K562 (cell line): Measurements from ENCODE around the gene TMEM132C. TPM values are rescaled to one million over a fixed set of nuclear protein-coding genes. Genes with fewer than 3 reads are reported as not detected.

Experiments used
- ATAC-seq: fragments of 200-7000 bp; cut with Tn5 transposase; 3 replicates; pipeline ENCODE4 v1.9.1; 2020; ENCODE audit warnings: moderate library complexity
- BruUV-seq: library from RNA; stranded (reverse); fragments of 400-500 nt; replicated peaks from 2 replicates; lab custom pipeline; 2021; lab: Mats Ljungman, UMichigan
- CTCF ChIA-PET: fragments of 300-600 bp; formaldehyde crosslinking; extraction: SDS; loops from one replicate; lab custom pipeline; 2021; ENCODE audit warnings: low intra/inter-chr PET ratio; lab: Yijun Ruan, JAX
- POLR2A ChIA-PET: fragments of 300-600, 350-650 bp; sonication (Branson Sonifier 250); formaldehyde crosslinking; extraction: SDS; loops from one replicate; lab custom pipeline; 2021; ENCODE audit warnings: antibody characterized with exemption, inconsistent platforms; lab: Yijun Ruan, JAX
- DNase-seq, 4 experiments: peaks; one replicate each; pipeline versions ENCODE4 v3.0.0 to v3.0.0-alpha.2; 2011 to 2018; ENCODE audit warnings: low spot score in 3 of 4, mixed read lengths in 3 of 4; ENCODE audit errors: extremely low read depth in 1 of 4
- FAIRE-seq: peaks from 2 replicates; lab custom pipeline; 2011; peaks lifted over from hg19 to GRCh38; lab: Jason Lieb, UNC
- H2AFZ ChIP-seq: 2 replicates; pipeline ENCODE4 v1.6.0; 2011; ENCODE audit warnings: low read depth, low read length, control low read depth, inconsistent platforms
- H3K27ac ChIP-seq: fragments of 200-600 bp; 3 replicates; pipeline ENCODE4 v1.8.0; 2011; ENCODE audit warnings: low read depth, mild to moderate bottlenecking, control low read depth, inconsistent platforms, low read length, moderate library complexity, mixed read lengths; ENCODE audit errors: extremely low read depth
- H3K27me3 ChIP-seq, 2 experiments: fragments of 300-600 bp in 1 of 2; 2 replicates in 1 of 2; 3 replicates in 1 of 2; pipeline versions ENCODE4 v1.6.0 to v1.8.0; 2011; ENCODE audit warnings: inconsistent platforms in 2 of 2, low read length in 2 of 2, mild to moderate bottlenecking in 1 of 2, mixed read lengths in 1 of 2, moderate library complexity in 1 of 2; ENCODE audit not compliant: control insufficient read depth in 2 of 2, insufficient read depth in 2 of 2
- H3K36me3 ChIP-seq: fragments of 300-600 bp; 3 replicates; pipeline ENCODE4 v1.8.0; 2011; ENCODE audit warnings: mild to moderate bottlenecking, low read length, inconsistent platforms; ENCODE audit not compliant: control insufficient read depth, insufficient read depth
- H3K4me1 ChIP-seq, 2 experiments: fragments of 200-600 bp in 1 of 2; replicated peaks in 1 of 2; 2 replicates in 1 of 2; 3 replicates in 1 of 2; pipeline versions ENCODE4 v1.5.1 to v1.8.0; 2011; ENCODE audit warnings: inconsistent platforms in 2 of 2, low read length in 2 of 2, mild to moderate bottlenecking in 1 of 2, mixed read lengths in 1 of 2, moderate library complexity in 1 of 2; ENCODE audit not compliant: control insufficient read depth in 2 of 2, insufficient read depth in 2 of 2
- H3K4me2 ChIP-seq: 2 replicates; pipeline ENCODE4 v1.6.1; 2011; ENCODE audit warnings: low read length, control low read depth, inconsistent platforms, mixed read lengths; ENCODE audit not compliant: insufficient read depth
- H3K4me3 ChIP-seq: fragments of 200-600 bp; sonication (generic), shearing (Covaris generic); 2 replicates; pipeline ENCODE4 v1.5.1; 2016; ENCODE audit warnings: control low read depth, inconsistent platforms
- H3K79me2 ChIP-seq: fragments of 200-600 bp; 3 replicates; pipeline ENCODE4 v1.8.0; 2011; ENCODE audit warnings: low read length, inconsistent platforms; ENCODE audit not compliant: control insufficient read depth, insufficient read depth
- H3K9ac ChIP-seq, 2 experiments: 2 replicates each; pipeline versions ENCODE4 v1.6.0 to v1.6.1; 2011; ENCODE audit warnings: low read depth in 2 of 2, low read length in 2 of 2, control low read depth in 1 of 2, inconsistent platforms in 1 of 2, mild to moderate bottlenecking in 1 of 2, mixed read lengths in 1 of 2; ENCODE audit not compliant: insufficient read depth in 1 of 2
- H3K9me1 ChIP-seq: one replicate; pipeline ENCODE4 v1.6.0; 2011; ENCODE audit warnings: inconsistent platforms, mild to moderate bottlenecking, low read length, moderate library complexity; ENCODE audit not compliant: control insufficient read depth, insufficient read depth
- H3K9me3 ChIP-seq: replicated peaks from 2 replicates; pipeline ENCODE4 v1.5.1; 2011; ENCODE audit warnings: low read depth, low read length, inconsistent platforms; ENCODE audit not compliant: control insufficient read depth, insufficient read depth
- H4K20me1 ChIP-seq: replicated peaks from 2 replicates; pipeline ENCODE4 v1.6.1; 2011; ENCODE audit warnings: low read length, inconsistent platforms, mixed read lengths; ENCODE audit not compliant: control insufficient read depth, insufficient read depth
- CBFA2T3 ChIP-seq: fragments of 450-650 bp; IDR thresholded peaks from 2 replicates; pipeline ENCODE4 v1.6.1; 2017
- E2F3 ChIP-seq: fragments of 250-450 bp; sonication (Bioruptor Pico); IDR thresholded peaks from 2 replicates; pipeline ENCODE4 v1.4.0; 2020; ENCODE audit warnings: mild to moderate bottlenecking
- ESRRA ChIP-seq: fragments of 450-650 bp; IDR thresholded peaks from 2 replicates; pipeline ENCODE4 v1.6.1; 2014; ENCODE audit warnings: low read depth, mild to moderate bottlenecking, moderate library complexity, borderline replicate concordance
- GTF2A2 ChIP-seq: IDR thresholded peaks from 2 replicates; pipeline ENCODE4 v1.6.1; 2016; ENCODE audit warnings: mild to moderate bottlenecking, missing genetic modification characterization, missing compliant biosample characterization
- RFX7 ChIP-seq: fragments of 250-450 bp; sonication (Bioruptor Pico); IDR thresholded peaks from 2 replicates; pipeline ENCODE4 v1.5.1; 2021; ENCODE audit warnings: mild to moderate bottlenecking
- ZBTB1 ChIP-seq: sonication (generic); formaldehyde crosslinking; IDR thresholded peaks from 2 replicates; pipeline ENCODE4 v1.8.1; 2023; ENCODE audit warnings: missing genetic modification reagents, low read depth, mild to moderate bottlenecking, borderline replicate concordance
- ZNF23 ChIP-seq: fragments of 250-450 bp; sonication (Bioruptor Pico); IDR thresholded peaks from 2 replicates; pipeline ENCODE4 v1.4.0; 2020; ENCODE audit warnings: mild to moderate bottlenecking
- ZNF561 ChIP-seq: fragments of 450-650 bp; formaldehyde crosslinking; conservative IDR thresholded peaks from 2 replicates; pipeline ENCODE4 v1.4.0; 2020; ENCODE audit warnings: mild to moderate bottlenecking, moderate library complexity
- ZNF584 ChIP-seq: fragments of 200-800 bp; sonication (Bioruptor generic); IDR thresholded peaks from 2 replicates; pipeline ENCODE4 v1.6.1; 2016; ENCODE audit warnings: low read depth, mild to moderate bottlenecking, missing genetic modification characterization, missing compliant biosample characterization
- ZNF75A ChIP-seq: fragments of 450-650 bp; formaldehyde crosslinking; IDR thresholded peaks from 2 replicates; pipeline ENCODE4 v1.4.0; 2020; ENCODE audit warnings: mild to moderate bottlenecking
- WGBS: fragments of 100-300 bp; shearing (Covaris generic); methylation state at CpG from one replicate; pipeline ENCODE4 v1.1.6; 2016; ENCODE audit warnings: low coverage, mixed read lengths; ENCODE audit not compliant: insufficient coverage; ENCODE audit errors: missing lambda C conversion rate; 5-methylcytosine and 5-hydroxymethylcytosine counted together
- in situ Hi-C: fragments of 300-500 bp; cut with MboI; formaldehyde crosslinking; loops from 4 replicates; pipeline ENCODE4 v1.15.0; 2018; ENCODE audit warnings: inconsistent platforms, mixed read lengths
- intact Hi-C: fragments of 100-400 bp; cut with micrococcal nuclease; formaldehyde crosslinking; loops from 2 replicates; pipeline ENCODE4 v1.14.2; 2022
- polyA plus RNA-seq, 8 experiments: library from polyadenylated mRNA; depleted of rRNA in 4 of 8; stranded (reverse) in 5 of 8; unstranded in 3 of 8; fragments of >200 nt; fragmentation: Nextera tagmentation in 2 of 8; fragmentation: Illumina TruSeq in 1 of 8; extraction: Ambion mirVana in 2 of 8; extraction: Trizol in 1 of 8; gene quantifications; 2 replicates each; pipeline versions ENCODE4 v1.2.1 to v1.2.3, GENCODE V29; 2011 to 2014; ENCODE audit warnings: inconsistent platforms in 1 of 8, missing spikeins in 1 of 8
- total RNA-seq, 7 experiments: library from RNA; depleted of rRNA in 6 of 7; stranded (reverse); fragments of >200 nt in 6 of 7; fragmentation: Illumina TruSeq in 2 of 7; extraction: Trizol in 2 of 7; gene quantifications; 2 replicates each; pipeline versions ENCODE4 v1.2.1 to v1.2.3, GENCODE V29; 2011 to 2021; ENCODE audit warnings: low replicate concordance in 1 of 7
- TF ChIP-seq, protein P1 (sequence below): fragments of 250-450 bp; sonication (Bioruptor Pico); IDR thresholded peaks from 2 replicates; pipeline ENCODE4 v1.4.0; 2020; ENCODE audit warnings: mild to moderate bottlenecking, moderate library complexity
- TF ChIP-seq, protein P2 (sequence below): fragments of 200-400 bp; formaldehyde crosslinking; IDR thresholded peaks from 2 replicates; pipeline ENCODE4 v1.6.1; 2017; ENCODE audit warnings: mild to moderate bottlenecking, low read depth, low read length, moderate library complexity

TMEM132C gene
- total and polyA plus RNA-seq, 9 of the 15 experiments (the other 6 are each of a cell fraction or from before 2014, with no cell fraction given): not detected

DNA sequence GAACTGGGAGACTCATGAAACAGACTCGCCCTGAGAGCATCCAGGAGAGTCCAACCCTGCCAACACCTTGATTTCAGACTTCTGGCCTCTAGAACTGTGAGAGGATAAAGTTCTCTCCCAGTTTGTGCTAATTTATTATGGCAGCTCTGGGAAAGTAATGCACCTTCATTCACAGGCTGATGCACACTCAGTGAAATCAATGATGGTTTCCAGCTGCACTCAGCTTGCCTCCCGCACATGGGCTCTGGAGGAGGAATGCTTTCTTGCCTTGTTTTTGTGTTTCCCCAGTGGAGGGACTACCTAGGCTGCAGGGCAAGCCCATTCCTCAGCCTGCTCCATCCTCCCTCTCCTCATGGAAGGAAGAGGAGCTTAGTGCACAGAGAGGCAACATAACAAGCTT lies 45.7 kb downstream of the TMEM132C start:
- ChIA-PET POLR2A (no interaction called here), CTCF (no interaction called here)
- TF ChIP-seq E2F3 (CRISPR knock-in tag) (no peak), ZNF23 (CRISPR knock-in tag) (no peak), ZNF584 (CRISPR knock-in tag) (no peak), ESRRA (no peak), RFX7 (CRISPR knock-in tag) (no peak), ZNF75A (CRISPR knock-in tag) (no peak), CBFA2T3 (no peak), GTF2A2 (no peak), ZBTB1 (CRISPR knock-in tag) (no peak), ZNF561 (CRISPR knock-in tag) (no peak)
- TF ChIP-seq, protein P1, sequence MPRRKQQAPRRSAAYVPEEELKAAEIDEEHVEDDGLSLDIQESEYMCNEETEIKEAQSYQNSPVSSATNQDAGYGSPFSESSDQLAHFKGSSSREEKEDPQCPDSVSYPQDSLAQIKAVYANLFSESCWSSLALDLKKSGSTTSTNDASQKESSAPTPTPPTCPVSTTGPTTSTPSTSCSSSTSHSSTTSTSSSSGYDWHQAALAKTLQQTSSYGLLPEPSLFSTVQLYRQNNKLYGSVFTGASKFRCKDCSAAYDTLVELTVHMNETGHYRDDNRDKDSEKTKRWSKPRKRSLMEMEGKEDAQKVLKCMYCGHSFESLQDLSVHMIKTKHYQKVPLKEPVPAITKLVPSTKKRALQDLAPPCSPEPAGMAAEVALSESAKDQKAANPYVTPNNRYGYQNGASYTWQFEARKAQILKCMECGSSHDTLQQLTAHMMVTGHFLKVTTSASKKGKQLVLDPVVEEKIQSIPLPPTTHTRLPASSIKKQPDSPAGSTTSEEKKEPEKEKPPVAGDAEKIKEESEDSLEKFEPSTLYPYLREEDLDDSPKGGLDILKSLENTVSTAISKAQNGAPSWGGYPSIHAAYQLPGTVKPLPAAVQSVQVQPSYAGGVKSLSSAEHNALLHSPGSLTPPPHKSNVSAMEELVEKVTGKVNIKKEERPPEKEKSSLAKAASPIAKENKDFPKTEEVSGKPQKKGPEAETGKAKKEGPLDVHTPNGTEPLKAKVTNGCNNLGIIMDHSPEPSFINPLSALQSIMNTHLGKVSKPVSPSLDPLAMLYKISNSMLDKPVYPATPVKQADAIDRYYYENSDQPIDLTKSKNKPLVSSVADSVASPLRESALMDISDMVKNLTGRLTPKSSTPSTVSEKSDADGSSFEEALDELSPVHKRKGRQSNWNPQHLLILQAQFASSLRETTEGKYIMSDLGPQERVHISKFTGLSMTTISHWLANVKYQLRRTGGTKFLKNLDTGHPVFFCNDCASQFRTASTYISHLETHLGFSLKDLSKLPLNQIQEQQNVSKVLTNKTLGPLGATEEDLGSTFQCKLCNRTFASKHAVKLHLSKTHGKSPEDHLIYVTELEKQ (CRISPR knock-in tag): no peak
- TF ChIP-seq, protein P2, sequence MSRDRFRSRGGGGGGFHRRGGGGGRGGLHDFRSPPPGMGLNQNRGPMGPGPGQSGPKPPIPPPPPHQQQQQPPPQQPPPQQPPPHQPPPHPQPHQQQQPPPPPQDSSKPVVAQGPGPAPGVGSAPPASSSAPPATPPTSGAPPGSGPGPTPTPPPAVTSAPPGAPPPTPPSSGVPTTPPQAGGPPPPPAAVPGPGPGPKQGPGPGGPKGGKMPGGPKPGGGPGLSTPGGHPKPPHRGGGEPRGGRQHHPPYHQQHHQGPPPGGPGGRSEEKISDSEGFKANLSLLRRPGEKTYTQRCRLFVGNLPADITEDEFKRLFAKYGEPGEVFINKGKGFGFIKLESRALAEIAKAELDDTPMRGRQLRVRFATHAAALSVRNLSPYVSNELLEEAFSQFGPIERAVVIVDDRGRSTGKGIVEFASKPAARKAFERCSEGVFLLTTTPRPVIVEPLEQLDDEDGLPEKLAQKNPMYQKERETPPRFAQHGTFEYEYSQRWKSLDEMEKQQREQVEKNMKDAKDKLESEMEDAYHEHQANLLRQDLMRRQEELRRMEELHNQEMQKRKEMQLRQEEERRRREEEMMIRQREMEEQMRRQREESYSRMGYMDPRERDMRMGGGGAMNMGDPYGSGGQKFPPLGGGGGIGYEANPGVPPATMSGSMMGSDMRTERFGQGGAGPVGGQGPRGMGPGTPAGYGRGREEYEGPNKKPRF: no peak
- 0% methylated on average over 2 of the region's 2 CpGs for WGBS
- BruUV-seq: no TSS peak
- in situ Hi-C loops (no loop called here), intact Hi-C loops (no loop called here)
- no peak for ATAC-seq
- H3K27me3 ChIP-seq: peaks cover 3 to 18% of the 10 kb centered on the region in 2 experiments; a peak in 4 of 5 replicates
- H3K27ac ChIP-seq: no peak overlapping the region
- no peak overlapping the region for H3K4me2 ChIP-seq
- FAIRE-seq: no peak
- DNase-seq: no peak
- no peaks in the 10 kb centered on the region for H3K79me2 ChIP-seq
- no peaks in the 10 kb centered on the region for H3K9me1 ChIP-seq
- H3K36me3 ChIP-seq: no peaks in the 10 kb centered on the region
- no peak overlapping the region for H3K9ac ChIP-seq
- no peaks in the 10 kb centered on the region; the same call in 1 of the 2 replicates for H4K20me1 ChIP-seq
- no peak overlapping the region for H2AFZ ChIP-seq
- H3K9me3 ChIP-seq: no peaks in the 10 kb centered on the region
- H3K4me3 ChIP-seq: no peak overlapping the region
- peaks cover 0 to 1% of the 10 kb centered on the region in 2 experiments; a peak in 1 of 5 replicates for H3K4me1 ChIP-seq
